GM12878 (cell line): ENCODE results near the gene ATF7. TPM values are rescaled to one million over a fixed set of nuclear protein-coding genes. Genes with fewer than 3 reads are reported as not detected.

ENCODE experiments used
- ATAC-seq: fragments of 200-7000 bp; cut with Tn5 transposase; 3 replicates; pipeline ENCODE4 v1.9.1; 2020; ENCODE audit warnings: mild to moderate bottlenecking, moderate library complexity
- BruUV-seq: library from RNA; stranded (reverse); fragments of 400-500 nt; replicated peaks from 2 replicates; lab custom pipeline; 2021; lab: Mats Ljungman, UMichigan
- CTCF ChIA-PET: fragments of 300-600 bp; sonication (Branson Sonifier 250); formaldehyde crosslinking; extraction: SDS; loops from one replicate; lab custom pipeline; 2021; ENCODE audit warnings: inconsistent platforms; lab: Yijun Ruan, JAX
- POLR2A ChIA-PET: fragments of 350-600 bp; formaldehyde crosslinking; extraction: SDS; loops from one replicate; lab custom pipeline; 2021; ENCODE audit warnings: inconsistent platforms; lab: Charles Lee
- RAD21 ChIA-PET: fragments of 300-600 bp; sonication (Branson Sonifier 250); formaldehyde crosslinking; loops from one replicate; lab custom pipeline; 2023; ENCODE audit warnings: antibody characterized with exemption; ENCODE audit not compliant: unreplicated experiment; lab: Charles Lee
- SMC1A ChIA-PET: fragments of 300-600 bp; sonication (Branson Sonifier 250); formaldehyde crosslinking; loops from one replicate; lab custom pipeline; 2023; ENCODE audit not compliant: unreplicated experiment, uncharacterized antibody; lab: Charles Lee
- DNase-seq: peaks from one replicate; pipeline ENCODE4 v3.0.0-alpha.2; 2011; ENCODE audit warnings: low read depth, low spot score
- FAIRE-seq: peaks from 3 replicates; lab custom pipeline; 2011; peaks lifted over from hg19 to GRCh38; lab: Jason Lieb, UNC
- H2AFZ ChIP-seq: 2 replicates; pipeline ENCODE4 v1.6.0; 2011; ENCODE audit warnings: low read depth, low read length, control low read depth; ENCODE audit not compliant: control insufficient read depth
- H3K27ac ChIP-seq: 2 replicates; pipeline ENCODE4 v1.5.1; 2011; ENCODE audit warnings: control low read depth; ENCODE audit not compliant: control insufficient read depth, insufficient read depth
- H3K27me3 ChIP-seq, 2 experiments: replicated peaks in 1 of 2; 2 replicates each; pipeline versions ENCODE4 v1.6.0 to v1.6.1; 2011; ENCODE audit warnings: low read length in 1 of 2; ENCODE audit not compliant: control insufficient read depth in 2 of 2, insufficient read depth in 2 of 2
- H3K36me3 ChIP-seq, 2 experiments: 2 replicates each; pipeline ENCODE4 v1.5.1; 2011; ENCODE audit warnings: low read length in 1 of 2; ENCODE audit not compliant: control insufficient read depth in 2 of 2, insufficient read depth in 2 of 2
- H3K4me1 ChIP-seq: 2 replicates; pipeline ENCODE4 v1.6.1; 2011; ENCODE audit warnings: mild to moderate bottlenecking, low read length, moderate library complexity, mixed read lengths; ENCODE audit not compliant: control insufficient read depth, insufficient read depth
- H3K4me2 ChIP-seq: 2 replicates; pipeline ENCODE4 v1.6.0; 2011; ENCODE audit warnings: control low read depth; ENCODE audit not compliant: control insufficient read depth, insufficient read depth
- H3K4me3 ChIP-seq: fragments of 200-600 bp; sonication (generic); 2 replicates; pipeline ENCODE4 v1.5.1; 2016
- H3K79me2 ChIP-seq: 2 replicates; pipeline ENCODE4 v1.6.0; 2011; ENCODE audit warnings: low read length; ENCODE audit not compliant: control insufficient read depth, insufficient read depth
- H3K9ac ChIP-seq: 2 replicates; pipeline ENCODE4 v1.8.0; 2011; ENCODE audit warnings: low read length, control low read depth, mixed read lengths; ENCODE audit not compliant: control insufficient read depth, insufficient read depth
- H3K9me3 ChIP-seq: replicated peaks from 3 replicates; pipeline ENCODE4 v1.5.1; 2011; ENCODE audit warnings: mild to moderate bottlenecking, low read length; ENCODE audit not compliant: control insufficient read depth, insufficient read depth
- H4K20me1 ChIP-seq: 2 replicates; pipeline ENCODE4 v1.6.0; 2011; ENCODE audit not compliant: control insufficient read depth, insufficient read depth
- BHLHE40 ChIP-seq, 2 experiments: fragments of 450-650 bp in 1 of 2; IDR thresholded peaks; 2 replicates each; pipeline ENCODE4 v1.6.1; 2011 to 2017; ENCODE audit warnings: low read depth in 2 of 2, borderline replicate concordance in 1 of 2, improper control_type of control experiment in 1 of 2, low read length in 1 of 2, mild to moderate bottlenecking in 1 of 2
- BRCA1 ChIP-seq: IDR thresholded peaks from 2 replicates; pipeline ENCODE4 v1.6.1; 2011; ENCODE audit warnings: low read depth, low read length, improper control_type of control experiment
- CHD4 ChIP-seq: fragments of 200-600 bp; sonication (generic); IDR thresholded peaks from 2 replicates; pipeline ENCODE4 v1.6.1; 2016; ENCODE audit warnings: mild to moderate bottlenecking
- EED ChIP-seq: sonication (generic); IDR thresholded peaks from 2 replicates; pipeline ENCODE4 v1.6.1; 2016; ENCODE audit warnings: antibody characterized with exemption, low read depth
- ETV6 ChIP-seq, 2 experiments: fragments of 450-650 bp in 1 of 2; IDR thresholded peaks in 1 of 2; conservative IDR thresholded peaks in 1 of 2; 2 replicates each; pipeline ENCODE4 v1.6.1; 2014; ENCODE audit warnings: antibody characterized with exemption in 1 of 2, borderline replicate concordance in 1 of 2, low read depth in 1 of 2, mild to moderate bottlenecking in 1 of 2, moderate library complexity in 1 of 2
- JUNB ChIP-seq: IDR thresholded peaks from 2 replicates; pipeline ENCODE4 v1.6.1; 2016; ENCODE audit warnings: antibody characterized with exemption, mild to moderate bottlenecking
- KLF5 ChIP-seq: fragments of 450-650 bp; IDR thresholded peaks from 2 replicates; pipeline ENCODE4 v1.6.1; 2014; ENCODE audit warnings: mild to moderate bottlenecking; ENCODE audit not compliant: partially characterized antibody
- MEF2A ChIP-seq: IDR thresholded peaks from 2 replicates; pipeline ENCODE4 v1.6.1; 2011; ENCODE audit warnings: low read depth, mild to moderate bottlenecking, low read length, moderate library complexity; ENCODE audit not compliant: insufficient read depth
- MEF2B ChIP-seq: fragments of 450-650 bp; IDR thresholded peaks from 2 replicates; pipeline ENCODE4 v1.6.1; 2018; ENCODE audit warnings: mild to moderate bottlenecking, moderate library complexity; ENCODE audit not compliant: partially characterized antibody, poor library complexity, severe bottlenecking
- NFIC ChIP-seq: IDR thresholded peaks from 2 replicates; pipeline ENCODE4 v1.6.1; 2012; ENCODE audit warnings: low read depth, mild to moderate bottlenecking, inconsistent platforms, low read length, moderate library complexity
- NR2F1 ChIP-seq: fragments of 450-650 bp; conservative IDR thresholded peaks from 2 replicates; pipeline ENCODE4 v1.6.1; 2017; ENCODE audit warnings: mild to moderate bottlenecking
- POLR2AphosphoS5 ChIP-seq: IDR thresholded peaks from 2 replicates; pipeline ENCODE4 v1.6.1; 2011; ENCODE audit warnings: mild to moderate bottlenecking, low read length, inconsistent platforms
- SMARCA5 ChIP-seq: fragments of 450-650 bp; IDR thresholded peaks from 2 replicates; pipeline ENCODE4 v1.6.1; 2017; ENCODE audit warnings: mild to moderate bottlenecking
- SMC3 ChIP-seq: IDR thresholded peaks from 2 replicates; pipeline ENCODE4 v1.6.1; 2011; ENCODE audit warnings: low read length, improper control_type of control experiment, borderline replicate concordance
- SREBF2 ChIP-seq: IDR thresholded peaks from 2 replicates; pipeline ENCODE4 v1.6.1; 2012; ENCODE audit warnings: mild to moderate bottlenecking, low read length
- STAT1 ChIP-seq: fragments of 450-650 bp; conservative IDR thresholded peaks from 2 replicates; pipeline ENCODE4 v1.6.1; 2014; ENCODE audit warnings: antibody characterized with exemption, mild to moderate bottlenecking
- TARDBP ChIP-seq: IDR thresholded peaks from 2 replicates; pipeline ENCODE4 v1.6.1; 2016; ENCODE audit warnings: borderline replicate concordance
- YY1 ChIP-seq: IDR thresholded peaks from 2 replicates; pipeline ENCODE4 v1.6.1; 2011; ENCODE audit warnings: low read depth, mild to moderate bottlenecking, low read length
- WGBS: methylation state at CpG from one replicate; pipeline ENCODE4 v1.1.6; 2016; ENCODE audit warnings: low lambda C conversion rate; ENCODE audit not compliant: insufficient replicate concordance, insufficient coverage; ENCODE audit errors: missing lambda C conversion rate; 5-methylcytosine and 5-hydroxymethylcytosine counted together
- in situ Hi-C: fragments of 300-500 bp; cut with MboI; formaldehyde crosslinking; loops from 9 replicates; pipeline ENCODE4 v1.14.3; 2018; ENCODE audit warnings: mixed read lengths
- intact Hi-C: fragments of 100-400 bp; cut with micrococcal nuclease; formaldehyde crosslinking; loops from one replicate; pipeline ENCODE4 v1.14.2; 2022; ENCODE audit not compliant: unreplicated experiment
- polyA plus RNA-seq, 11 experiments: library from polyadenylated mRNA; depleted of rRNA in 4 of 11; unstranded in 6 of 11; stranded (reverse) in 5 of 11; fragments of >200 nt; fragmentation: Nextera tagmentation in 4 of 11; fragmentation: Illumina TruSeq in 1 of 11; extraction: Ambion mirVana in 4 of 11; extraction: Trizol in 1 of 11; gene quantifications; 1 replicate in 1 of 11; 2 replicates in 10 of 11; pipeline versions ENCODE4 v1.2.1 to v1.2.3, GENCODE V29; 2011 to 2016; ENCODE audit warnings: inconsistent platforms in 2 of 11, missing spikeins in 2 of 11, low read depth in 1 of 11
- total RNA-seq, 4 experiments: library from RNA; depleted of rRNA in 3 of 4; stranded (reverse); fragments of >200 nt in 3 of 4; fragmentation: Illumina TruSeq in 1 of 4; extraction: Trizol in 1 of 4; gene quantifications; 2 replicates each; pipeline versions ENCODE4 v1.2.1 to v1.2.3, GENCODE V29; 2013 to 2021

The ATF7 gene
- total and polyA plus RNA-seq, 10 of the 15 experiments (the other 5 are each of a cell fraction or from before 2014, with no cell fraction given): 9.1 to 30.7 (median 21.8) TPM

- ATAC-seq: no peak
- Histone ChIP-seq H3K9ac (no peak overlapping the region), H3K36me3 (no peaks in the 10 kb centered on the region), H3K4me3 (no peak overlapping the region), H3K4me2 (no peak overlapping the region), H3K27me3 (no peaks in the 10 kb centered on the region), H4K20me1 (no peaks in the 10 kb centered on the region), H3K9me3 (no peaks in the 10 kb centered on the region), H3K27ac (no peak overlapping the region), H2AFZ (no peak overlapping the region)
- ChIA-PET POLR2A (interaction anchor here (0.5 kb wide), 1 partner anchor 21 kb away, joined by 3 read pairs; no protein-coding TSS in a partner anchor), SMC1A (interaction anchor here (1.1 kb wide), 1 partner anchor 21 kb away, joined by 3 read pairs; no protein-coding TSS in a partner anchor), CTCF (interaction anchor here (1.2 to 2.0 kb wide), 2 partner anchors 8 to 18 kb away, joined by 3 to 5 read pairs; no protein-coding TSS in a partner anchor)
- DNase-seq: no peak
- 17% methylated on average over 1 of the region's 1 CpG for whole genome bisulfite sequencing
- in situ Hi-C loops: no loop called here
- TF ChIP-seq BRCA1 (no peak), NFIC (no peak), MEF2B (no peak), BHLHE40 (IDR thresholded peaks at IDR 0.05; ENCODE audit: borderline replicate concordance in 1 of 2, low read depth in 2 of 2, low read length in 1 of 2) (no peak), YY1 (no peak), MEF2A (no peak), SMARCA5 (no peak), JUNB (no peak), TARDBP (no peak), STAT1 (no peak), SMC3 (no peak), KLF5 (no peak), EED (no peak), POLR2AphosphoS5 (no peak), NR2F1 (no peak), SREBF2 (no peak), ETV6 (conservative IDR thresholded peaks at IDR 0.05 in 1 of 2, IDR thresholded peaks at IDR 0.05 in 1 of 2; ENCODE audit: borderline replicate concordance in 1 of 2, low read depth in 1 of 2) (no peak), CHD4 (no peak)
- TF ChIP-seq, all 136 proteins: peak for 0
- RAD21 ChIA-PET: no interaction called here
- intact Hi-C loops: no loop called here
- H3K79me2 ChIP-seq: no peaks in the 10 kb centered on the region
- no peak for FAIRE-seq
- BruUV-seq: no TSS peak
- no peaks in the 10 kb centered on the region for H3K4me1 ChIP-seq
These were observed 5.5 kb upstream of the ATF7 start for GRCh38 chr12:53631721-53632120.
